AG04450 (cell line): Measurements from ENCODE around the gene CPE. TPM values are rescaled to one million over a fixed set of nuclear protein-coding genes. Genes with fewer than 3 reads are reported as not detected.
A peak's percentile ranks its signal among the peaks of the same experiment; 100 is the strongest.
"Not testable (repeated sequence)": the region's sequence is repeated elsewhere in the genome, so short reads cannot be mapped to it uniquely, and the experiment has no call there.

Source experiments
- CTCF ChIA-PET: fragments of 300-600, 350-600 bp; formaldehyde crosslinking; extraction: SDS; loops from one replicate; lab custom pipeline; 2022; ENCODE audit warnings: antibody characterized with exemption, inconsistent platforms; lab: Charles Lee
- POLR2A ChIA-PET: fragments of 350-600 bp; formaldehyde crosslinking; extraction: SDS; loops from one replicate; lab custom pipeline; 2021; ENCODE audit warnings: antibody characterized with exemption, inconsistent platforms; lab: Yijun Ruan, JAX
- DNase-seq: peaks from one replicate; pipeline ENCODE4 v3.0.0-alpha.2; 2011; ENCODE audit warnings: low read depth, low spot score
- H3K27ac ChIP-seq: one replicate; pipeline ENCODE4 v1.5.1; 2012; ENCODE audit warnings: low read depth, low read length, control low read depth
- H3K27me3 ChIP-seq: one replicate; pipeline ENCODE4 v1.6.0; 2012; ENCODE audit warnings: low read length; ENCODE audit not compliant: control insufficient read depth, insufficient read depth
- H3K4me3 ChIP-seq: 2 replicates; pipeline ENCODE4 v1.5.1; 2011; ENCODE audit warnings: mild to moderate bottlenecking, low read depth, low read length, control low read depth
- H3K9me3 ChIP-seq: 2 replicates; pipeline ENCODE4 v1.5.1; 2012; ENCODE audit warnings: low read length; ENCODE audit not compliant: control insufficient read depth, insufficient read depth
- CTCF ChIP-seq: IDR thresholded peaks from 2 replicates; pipeline ENCODE4 v1.5.1; 2011; ENCODE audit warnings: low read depth, low read length, control low read depth, inconsistent platforms
- polyA plus RNA-seq: library from polyadenylated mRNA; depleted of rRNA; stranded (reverse); fragments of >200 nt; gene quantifications from 2 replicates; pipeline ENCODE4 v1.2.3, GENCODE V29; 2011

Gene CPE
- polyA plus RNA-seq, 1 experiment = 11.8 TPM

- no peak for TF ChIP-seq CTCF
- CTCF ChIA-PET = interaction anchor here (0.7 to 0.8 kb wide), 2 partner anchors 107 to 218 kb away, joined by 3 to 4 read pairs; no protein-coding TSS in a partner anchor
- Histone ChIP-seq H3K27me3 (no peaks in the 10 kb centered on the region), H3K27ac (no peak overlapping the region), H3K9me3 (peaks cover 3% of the 10 kb centered on the region; the same call in 1 of the 2 replicates), H3K4me3 (peak overlapping the region; percentile 1; the same call in 1 of the 2 replicates)
- POLR2A ChIA-PET = no interaction called here
- DNase-seq = no peak
These were observed 47.0 kb upstream of the CPE start for GRCh38 chr4:165331823-165332222.

GRCh38 chr4:165332502-165332901, 46.3 kb upstream of the CPE start:
- Histone ChIP-seq H3K27me3 (no peaks in the 10 kb centered on the region), H3K4me3 (no peak overlapping the region; the same call in 1 of the 2 replicates), H3K9me3 (peaks cover 3% of the 10 kb centered on the region; the same call in 1 of the 2 replicates), H3K27ac (no peak overlapping the region)
- POLR2A ChIA-PET = no interaction called here
- CTCF ChIA-PET = interaction anchor here (1.4 to 1.8 kb wide), 2 partner anchors 161 to 219 kb away, joined by 5 to 6 read pairs; partner anchors contain the start of gene TMEM192
- no peak for DNase-seq
- no peak for TF ChIP-seq CTCF

DNA sequence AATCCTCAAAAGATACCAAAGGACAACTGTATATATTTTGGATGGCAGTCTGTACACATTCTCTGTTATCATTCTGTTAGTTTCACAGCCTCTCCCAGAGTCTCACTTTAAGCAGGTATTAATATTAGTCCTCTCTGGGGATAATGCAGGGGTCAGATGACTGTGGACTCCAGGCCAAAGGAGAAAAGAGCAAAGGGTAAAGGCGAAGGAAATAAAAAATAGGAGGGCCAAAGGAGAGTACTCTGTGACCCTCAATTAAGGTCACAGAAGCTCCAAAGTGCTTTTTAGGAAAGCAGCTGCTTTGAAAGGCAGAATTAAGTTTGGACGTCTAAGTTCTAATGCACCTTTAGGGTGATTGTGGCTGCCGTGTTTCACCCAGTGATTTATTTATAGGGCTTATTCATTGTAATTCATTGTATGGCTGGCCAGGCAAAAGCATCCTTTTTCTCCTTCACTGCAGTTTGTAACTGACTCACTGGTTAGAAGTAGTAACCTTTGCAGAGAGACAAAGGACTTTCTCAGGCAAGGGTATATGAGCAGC, 43.6 kb upstream of the CPE start:
- Histone ChIP-seq H3K27ac (no peak overlapping the region), H3K4me3 (no peak overlapping the region), H3K27me3 (no peaks in the 10 kb centered on the region), H3K9me3 (no peaks in the 10 kb centered on the region)
- ChIA-PET CTCF (interaction anchor here (1.0 kb wide), 1 partner anchor 223 kb away, joined by 4 read pairs; the partner anchor contains the start of gene TMEM192), POLR2A (no interaction called here)
- DNase-seq = no peak
- TF ChIP-seq CTCF = no peak

GRCh38 chr4:165336743-165337142, 42.1 kb upstream of the CPE start:
- ChIA-PET CTCF (interaction anchor here (1.5 kb wide), 1 partner anchor 206 kb away, joined by 3 read pairs; no protein-coding TSS in a partner anchor), POLR2A (no interaction called here)
- DNase-seq = no peak
- Histone ChIP-seq H3K4me3 (no peak overlapping the region), H3K9me3 (no peaks in the 10 kb centered on the region), H3K27me3 (no peaks in the 10 kb centered on the region), H3K27ac (no peak overlapping the region)
- TF ChIP-seq CTCF = no peak

GRCh38 chr4:165342340-165342739, 36.5 kb upstream of the CPE start:
- H3K27me3 ChIP-seq, H3K4me3 ChIP-seq, H3K27ac ChIP-seq, H3K9me3 ChIP-seq, DNase-seq, POLR2A ChIA-PET: not testable (repeated sequence)
- CTCF ChIA-PET = interaction anchor here (0.7 to 7.9 kb wide), 5 partner anchors 9 to 229 kb away, joined by 3 to 125 read pairs (median 4); partner anchors contain the start of genes MSMO1 and TMEM192
